ENCODE results near the gene GTF2F1. TPM values are rescaled to one million over a fixed set of nuclear protein-coding genes. Genes with fewer than 3 reads are reported as not detected.

The GTF2F1 gene
- 14.1 and 18.4 TPM in 2 replicates for total RNA-seq (2013; cell fraction: nucleolus; rRNA removed)
- total RNA-seq (2014; rRNA removed) (42.7 and 45.0 TPM in 2 replicates), total RNA-seq (2014; rRNA removed; fragmentation: Illumina TruSeq; extraction: Trizol) (55.4 and 57.3 TPM in 2 replicates), total RNA-seq (2021) (57.8 and 61.7 TPM in 2 replicates), polyA plus RNA-seq (2011; rRNA removed) (39.6 and 50.4 TPM in 2 replicates), polyA plus RNA-seq (2014; fragmentation: Illumina TruSeq; extraction: Trizol) (29.6 and 53.1 TPM in 2 replicates), polyA plus RNA-seq (2014; fragmentation: Nextera tagmentation; extraction: Ambion mirVana) (1 to 10 TPM; 4.5 to 8.7 TPM), polyA plus RNA-seq (2014; rRNA removed) (55.1 and 61.3 TPM in 2 replicates), polyA plus RNA-seq (2016; fragmentation: Nextera tagmentation; extraction: Ambion mirVana) (10 to 100 TPM; 39.2 to 46.7 TPM), polyA minus RNA-seq (2011; rRNA and poly(A)+ RNA removed) (44.7 and 60.2 TPM in 2 replicates), Bru-seq, nascent RNA (percentile 82 among the genes with signal in this experiment), BruChase-seq, experiment 1, labeled RNA remaining after a 6-hour chase (percentile 93 among the genes with signal in this experiment), BruChase-seq, experiment 2, labeled RNA remaining after a 2-hour chase (percentile 89 among the genes with signal in this experiment)
- 32.2 TPM for polyA plus RNA-seq (2011; ENCODE audit: low read depth)
- polyA plus RNA-seq (2011; cell fraction: cytosol; rRNA removed) = 65.1 and 90.7 TPM in 2 replicates
- 34.5 and 62.4 TPM in 2 replicates for polyA plus RNA-seq (2011; cell fraction: nucleus; rRNA removed)
- 59.6 and 77.8 TPM in 2 replicates for polyA plus RNA-seq (2012)
- 25.7 and 26.8 TPM in 2 replicates for polyA minus RNA-seq (2011; cell fraction: cytosol; rRNA and poly(A)+ RNA removed)
- 8.1 and 13.3 TPM in 2 replicates for polyA minus RNA-seq (2011; cell fraction: nucleus; rRNA and poly(A)+ RNA removed)
- long read RNA-seq, experiment 1, transcript GTF2F1-201 (13 exons, 2,731 nt) = major isoform, 33 of 55 reads
- long read RNA-seq, experiment 1, partial matches to known transcripts = 10 of 55 reads
- long read RNA-seq, experiment 1, other reads (novel, unspliced or antisense) = 12 of 55 reads
- long read RNA-seq, experiment 2, transcript GTF2F1-201 (13 exons, 2,731 nt) = major isoform, 21 of 35 reads
- long read RNA-seq, experiment 2, partial matches to known transcripts = 10 of 35 reads
- long read RNA-seq, experiment 2, other reads (novel, unspliced or antisense) = 4 of 35 reads

- Histone ChIP-seq H2AFZ (ENCODE audit: control insufficient read depth, low read depth, low read length) (peak within 1 kb of the TSS; percentile 99), H3K4me3 (peak within 1 kb of the TSS; percentile 99), H4K20me1 (ENCODE audit: control insufficient read depth, insufficient read depth) (no peaks in the 10 kb centered on the region), H3K36me3 (ENCODE audit: control insufficient read depth in 2 of 2, insufficient read depth in 2 of 2, low read length in 1 of 2) (peaks cover 4 to 23% of the 10 kb centered on the region in 2 experiments; a peak in 3 of 4 replicates), H3K27me3 (replicated peaks in 1 of 2; ENCODE audit: control insufficient read depth in 2 of 2, insufficient read depth in 2 of 2, low read length in 1 of 2) (no peaks in the 10 kb centered on the region), H3K9ac (ENCODE audit: control insufficient read depth, insufficient read depth, low read length) (peak within 1 kb of the TSS; percentile 78), H3K79me2 (ENCODE audit: control insufficient read depth, insufficient read depth, low read length) (peaks cover 22% of the 10 kb centered on the region), H3K9me3 (replicated peaks; ENCODE audit: control insufficient read depth, insufficient read depth, low read length) (no peaks in the 10 kb centered on the region), H3K4me2 (ENCODE audit: control insufficient read depth, insufficient read depth) (peak within 1 kb of the TSS; percentile 99), H3K27ac (ENCODE audit: control insufficient read depth, insufficient read depth) (peak within 1 kb of the TSS; percentile 93), H3K4me1 (ENCODE audit: control insufficient read depth, insufficient read depth, low read length) (peaks cover 11% of the 10 kb centered on the region)
- SMC1A ChIA-PET (ENCODE audit: uncharacterized antibody, unreplicated experiment) = interaction anchor here (0.6 to 1.1 kb wide), 5 partner anchors 10 to 88 kb away, joined by 3 read pairs; partner anchors contain the start of genes ALKBH7, DENND1C and KHSRP
- intact Hi-C loops (cut with micrococcal nuclease; ENCODE audit: unreplicated experiment) = loop anchor here (1.0 to 10.0 kb wide), 2 partner anchors 32 to 111 kb away; partner anchors contain the start of gene TUBB4A
- BruUV-seq (replicated peaks) = no TSS peak
- POLR2A ChIA-PET = interaction anchor here (0.6 to 1.9 kb wide), 3 partner anchors 21 to 31 kb away, joined by 3 to 12 read pairs (median 7); partner anchors contain the start of genes ALKBH7 and KHSRP
- in situ Hi-C loops (cut with MboI) = no loop called here
- WGBS (ENCODE audit: insufficient coverage, insufficient replicate concordance, low lambda C conversion rate, missing lambda C conversion rate) = 1% methylated on average over 67 of the region's 69 CpGs
- RAD21 ChIA-PET (ENCODE audit: unreplicated experiment) = interaction anchor here (0.8 to 1.6 kb wide), 3 partner anchors 21 to 65 kb away, joined by 3 to 5 read pairs (median 4); partner anchors contain the start of genes ALKBH7 and KHSRP
- FAIRE-seq (peak; percentile 94), DNase-seq (ENCODE audit: low read depth, low spot score) (peak; percentile 80), ATAC-seq (peak; percentile 95)
- CTCF ChIA-PET = interaction anchor here (0.6 to 1.1 kb wide), 5 partner anchors 14 to 470 kb away, joined by 3 to 4 read pairs (median 4); no protein-coding TSS in a partner anchor
- no peak for TF ChIP-seq SKIL (IDR thresholded peaks at IDR 0.05; ENCODE audit: low read depth, poor library complexity, severe bottlenecking)
- TF ChIP-seq YY1 (IDR thresholded peaks at IDR 0.05; ENCODE audit: low read depth, low read length) = peak; percentile 52
- TF ChIP-seq, protein P1, sequence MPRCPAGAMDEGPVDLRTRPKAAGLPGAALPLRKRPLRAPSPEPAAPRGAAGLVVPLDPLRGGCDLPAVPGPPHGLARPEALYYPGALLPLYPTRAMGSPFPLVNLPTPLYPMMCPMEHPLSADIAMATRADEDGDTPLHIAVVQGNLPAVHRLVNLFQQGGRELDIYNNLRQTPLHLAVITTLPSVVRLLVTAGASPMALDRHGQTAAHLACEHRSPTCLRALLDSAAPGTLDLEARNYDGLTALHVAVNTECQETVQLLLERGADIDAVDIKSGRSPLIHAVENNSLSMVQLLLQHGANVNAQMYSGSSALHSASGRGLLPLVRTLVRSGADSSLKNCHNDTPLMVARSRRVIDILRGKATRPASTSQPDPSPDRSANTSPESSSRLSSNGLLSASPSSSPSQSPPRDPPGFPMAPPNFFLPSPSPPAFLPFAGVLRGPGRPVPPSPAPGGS (IDR thresholded peaks at IDR 0.05; ENCODE audit: borderline replicate concordance, insufficient read depth, low read depth, low read length, poor library complexity, severe bottlenecking) = no peak
- TF ChIP-seq MTA3 (IDR thresholded peaks at IDR 0.05; ENCODE audit: borderline replicate concordance, low read length) = no peak
- peak; percentile 69 for TF ChIP-seq GATAD2B (conservative IDR thresholded peaks at IDR 0.05; ENCODE audit: low read depth)
- TF ChIP-seq, protein P2, sequence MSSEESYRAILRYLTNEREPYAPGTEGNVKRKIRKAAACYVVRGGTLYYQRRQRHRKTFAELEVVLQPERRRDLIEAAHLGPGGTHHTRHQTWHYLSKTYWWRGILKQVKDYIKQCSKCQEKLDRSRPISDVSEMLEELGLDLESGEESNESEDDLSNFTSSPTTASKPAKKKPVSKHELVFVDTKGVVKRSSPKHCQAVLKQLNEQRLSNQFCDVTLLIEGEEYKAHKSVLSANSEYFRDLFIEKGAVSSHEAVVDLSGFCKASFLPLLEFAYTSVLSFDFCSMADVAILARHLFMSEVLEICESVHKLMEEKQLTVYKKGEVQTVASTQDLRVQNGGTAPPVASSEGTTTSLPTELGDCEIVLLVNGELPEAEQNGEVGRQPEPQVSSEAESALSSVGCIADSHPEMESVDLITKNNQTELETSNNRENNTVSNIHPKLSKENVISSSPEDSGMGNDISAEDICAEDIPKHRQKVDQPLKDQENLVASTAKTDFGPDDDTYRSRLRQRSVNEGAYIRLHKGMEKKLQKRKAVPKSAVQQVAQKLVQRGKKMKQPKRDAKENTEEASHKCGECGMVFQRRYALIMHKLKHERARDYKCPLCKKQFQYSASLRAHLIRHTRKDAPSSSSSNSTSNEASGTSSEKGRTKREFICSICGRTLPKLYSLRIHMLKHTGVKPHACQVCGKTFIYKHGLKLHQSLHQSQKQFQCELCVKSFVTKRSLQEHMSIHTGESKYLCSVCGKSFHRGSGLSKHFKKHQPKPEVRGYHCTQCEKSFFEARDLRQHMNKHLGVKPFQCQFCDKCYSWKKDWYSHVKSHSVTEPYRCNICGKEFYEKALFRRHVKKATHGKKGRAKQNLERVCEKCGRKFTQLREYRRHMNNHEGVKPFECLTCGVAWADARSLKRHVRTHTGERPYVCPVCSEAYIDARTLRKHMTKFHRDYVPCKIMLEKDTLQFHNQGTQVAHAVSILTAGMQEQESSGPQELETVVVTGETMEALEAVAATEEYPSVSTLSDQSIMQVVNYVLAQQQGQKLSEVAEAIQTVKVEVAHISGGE (CRISPR knock-in tag; IDR thresholded peaks at IDR 0.05) = no peak
- TF ChIP-seq RELA (IDR thresholded peaks at IDR 0.05; ENCODE audit: borderline replicate concordance, partially characterized antibody) = peak; percentile 55
- TF ChIP-seq WRNIP1 (IDR thresholded peaks at IDR 0.05; ENCODE audit: borderline replicate concordance, low read depth, low read length) = no peak
- TF ChIP-seq PAX5 (IDR thresholded peaks at IDR 0.05; ENCODE audit: borderline replicate concordance, low read depth, low read length) = no peak
Observed at GRCh38 chr19:6393074-6393982, at the start of gene GTF2F1. TSS of gene GTF2F1 (minus strand) at chr19:6393164. CDS start at chr19:6392995, 169 bp downstream.
